DND-41 (cell line): ENCODE data around the gene BUD31.

Experiments used
- ATAC-seq: fragments of 200-7000 bp; cut with Tn5 transposase; 3 replicates; pipeline ENCODE4 v1.9.1; 2021; ENCODE audit warnings: low read depth; ENCODE audit not compliant: insufficient read depth
- DNase-seq: peaks from one replicate; pipeline ENCODE4 v3.0.0-alpha.2; 2020
- H2AFZ ChIP-seq: 2 replicates; pipeline ENCODE4 v1.6.0; 2012; ENCODE audit warnings: low read depth, low read length
- H3K27ac ChIP-seq: 2 replicates; pipeline ENCODE4 v1.5.1; 2012; ENCODE audit warnings: low read length, inconsistent platforms
- H3K27me3 ChIP-seq: fragments of 200-600 bp; sonication (generic); 2 replicates; pipeline ENCODE4 v1.6.0; 2012; ENCODE audit warnings: low read length, mild to moderate bottlenecking, inconsistent platforms; ENCODE audit not compliant: insufficient read depth, poor library complexity
- H3K36me3 ChIP-seq: 2 replicates; pipeline ENCODE4 v1.5.1; 2012; ENCODE audit warnings: low read length, inconsistent platforms; ENCODE audit not compliant: insufficient read depth
- H3K4me1 ChIP-seq: 2 replicates; pipeline ENCODE4 v1.5.1; 2012; ENCODE audit warnings: mild to moderate bottlenecking, low read length; ENCODE audit not compliant: insufficient read depth
- H3K4me2 ChIP-seq: 2 replicates; pipeline ENCODE4 v1.6.0; 2012; ENCODE audit warnings: mild to moderate bottlenecking, moderate library complexity, low read length, inconsistent platforms; ENCODE audit not compliant: insufficient read depth
- H3K4me3 ChIP-seq, 2 experiments: fragments of 200-600 bp in 1 of 2; shearing (Covaris generic) in 1 of 2; 2 replicates each; pipeline ENCODE4 v1.5.1; 2012 to 2016; ENCODE audit warnings: inconsistent platforms in 2 of 2, low read length in 2 of 2, mild to moderate bottlenecking in 2 of 2, low read depth in 1 of 2, moderate library complexity in 1 of 2
- H3K79me2 ChIP-seq: 2 replicates; pipeline ENCODE4 v1.6.0; 2012; ENCODE audit warnings: low read length, inconsistent platforms; ENCODE audit not compliant: insufficient read depth
- H3K9ac ChIP-seq: 2 replicates; pipeline ENCODE4 v1.6.0; 2012; ENCODE audit warnings: low read depth, mild to moderate bottlenecking, inconsistent platforms, low read length, moderate library complexity
- H3K9me3 ChIP-seq: 2 replicates; pipeline ENCODE4 v1.5.1; 2012; ENCODE audit warnings: low read length, moderate library complexity, mild to moderate bottlenecking, inconsistent platforms; ENCODE audit not compliant: insufficient read depth, severe bottlenecking
- H4K20me1 ChIP-seq: 2 replicates; pipeline ENCODE4 v1.6.0; 2012; ENCODE audit warnings: low read length; ENCODE audit not compliant: insufficient read depth
- EZH2 ChIP-seq: IDR thresholded peaks from 3 replicates; pipeline ENCODE4 v1.6.1; 2012; ENCODE audit warnings: borderline replicate concordance, low read depth, mild to moderate bottlenecking, moderate library complexity, low read length, inconsistent platforms; ENCODE audit not compliant: severe bottlenecking
- TF ChIP-seq, protein P1 (sequence below): IDR thresholded peaks from 2 replicates; pipeline ENCODE4 v1.5.1; 2012; ENCODE audit warnings: borderline replicate concordance, low read length, moderate library complexity, mild to moderate bottlenecking; ENCODE audit not compliant: poor library complexity, severe bottlenecking; ENCODE audit errors: extremely low read depth

The BUD31 gene

DNA sequence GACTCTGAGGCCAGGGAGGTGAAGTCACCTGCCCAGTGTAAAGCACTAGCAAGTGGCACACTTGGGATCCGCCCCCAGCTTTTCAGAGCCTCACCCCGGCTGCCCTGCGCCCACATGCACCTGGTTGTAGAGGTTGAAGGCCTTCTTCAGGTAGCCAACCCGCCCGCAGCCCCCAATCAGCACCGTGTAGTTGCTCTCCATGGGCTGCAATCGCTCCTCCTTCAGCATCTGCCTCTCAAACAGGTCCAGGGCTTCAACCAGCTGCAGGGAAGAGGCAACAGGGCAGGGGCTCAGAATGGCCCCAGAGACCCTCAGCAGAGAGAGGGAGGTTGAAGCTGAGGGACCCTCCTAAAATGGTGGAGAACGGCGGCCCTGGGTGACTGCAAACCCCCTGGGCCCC, 24.4 kb downstream of the BUD31 start:
- Histone ChIP-seq H3K27me3 (no peaks in the 10 kb centered on the region), H3K4me2 (no peak overlapping the region), H3K4me3 (no peak overlapping the region), H2AFZ (no peak overlapping the region), H3K36me3 (peaks cover 66% of the 10 kb centered on the region), H4K20me1 (peaks cover 8% of the 10 kb centered on the region; the same call in 1 of the 2 replicates), H3K9me3 (no peaks in the 10 kb centered on the region), H3K27ac (no peak overlapping the region), H3K9ac (no peak overlapping the region), H3K79me2 (peaks cover 23% of the 10 kb centered on the region), H3K4me1 (peaks cover 18% of the 10 kb centered on the region)
- no peak for DNase-seq
- TF ChIP-seq, protein P1, sequence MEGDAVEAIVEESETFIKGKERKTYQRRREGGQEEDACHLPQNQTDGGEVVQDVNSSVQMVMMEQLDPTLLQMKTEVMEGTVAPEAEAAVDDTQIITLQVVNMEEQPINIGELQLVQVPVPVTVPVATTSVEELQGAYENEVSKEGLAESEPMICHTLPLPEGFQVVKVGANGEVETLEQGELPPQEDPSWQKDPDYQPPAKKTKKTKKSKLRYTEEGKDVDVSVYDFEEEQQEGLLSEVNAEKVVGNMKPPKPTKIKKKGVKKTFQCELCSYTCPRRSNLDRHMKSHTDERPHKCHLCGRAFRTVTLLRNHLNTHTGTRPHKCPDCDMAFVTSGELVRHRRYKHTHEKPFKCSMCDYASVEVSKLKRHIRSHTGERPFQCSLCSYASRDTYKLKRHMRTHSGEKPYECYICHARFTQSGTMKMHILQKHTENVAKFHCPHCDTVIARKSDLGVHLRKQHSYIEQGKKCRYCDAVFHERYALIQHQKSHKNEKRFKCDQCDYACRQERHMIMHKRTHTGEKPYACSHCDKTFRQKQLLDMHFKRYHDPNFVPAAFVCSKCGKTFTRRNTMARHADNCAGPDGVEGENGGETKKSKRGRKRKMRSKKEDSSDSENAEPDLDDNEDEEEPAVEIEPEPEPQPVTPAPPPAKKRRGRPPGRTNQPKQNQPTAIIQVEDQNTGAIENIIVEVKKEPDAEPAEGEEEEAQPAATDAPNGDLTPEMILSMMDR = no peak
- TF ChIP-seq EZH2 = no peak
- ATAC-seq = no peak

DNA sequence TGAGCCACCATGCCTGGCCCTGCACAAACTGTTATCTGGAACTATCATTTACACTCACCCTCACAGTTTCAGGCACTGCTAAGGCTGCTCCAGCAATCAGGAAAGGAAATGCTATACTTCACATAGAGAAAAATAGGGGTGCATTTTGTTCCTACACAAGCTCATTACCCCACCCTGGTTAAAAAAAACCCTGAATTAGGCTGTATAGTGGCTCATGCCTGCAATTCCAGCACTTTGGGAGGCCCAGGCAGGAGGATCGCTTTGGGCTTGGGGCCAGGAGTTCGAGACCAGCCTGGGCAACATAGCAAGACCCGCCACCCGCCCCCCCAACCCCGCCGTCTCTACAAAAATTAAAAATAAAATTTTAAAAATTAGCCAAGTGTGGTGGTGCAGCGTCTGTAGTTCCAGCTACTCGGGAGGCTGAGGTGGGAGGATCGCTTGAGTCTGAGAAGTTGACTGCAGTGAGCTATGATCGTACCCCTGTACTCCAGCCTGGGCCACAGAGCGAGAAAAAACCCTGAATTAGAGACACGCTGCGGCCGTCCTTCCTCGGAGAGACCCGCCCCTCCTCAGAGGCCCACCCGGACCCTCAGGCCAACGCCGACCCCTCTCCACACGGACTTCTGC, 29.3 kb downstream of the BUD31 start:
- Histone ChIP-seq H4K20me1 (peaks cover 16% of the 10 kb centered on the region), H3K9ac (peak overlapping the region; percentile 94), H3K4me2 (peak overlapping the region; percentile 78), H2AFZ (peak overlapping the region; percentile 97), H3K4me1 (peaks cover 38% of the 10 kb centered on the region), H3K36me3 (peaks cover 45% of the 10 kb centered on the region), H3K9me3 (no peaks in the 10 kb centered on the region), H3K27ac (peak overlapping the region; percentile 79), H3K27me3 (no peaks in the 10 kb centered on the region), H3K79me2 (peaks cover 69% of the 10 kb centered on the region), H3K4me3 (peak overlapping the region; percentile 95 to 97)
- ATAC-seq = peak; percentile 22
- DNase-seq = no peak
- no peak for TF ChIP-seq EZH2
- TF ChIP-seq, protein P1 = no peak

DNA sequence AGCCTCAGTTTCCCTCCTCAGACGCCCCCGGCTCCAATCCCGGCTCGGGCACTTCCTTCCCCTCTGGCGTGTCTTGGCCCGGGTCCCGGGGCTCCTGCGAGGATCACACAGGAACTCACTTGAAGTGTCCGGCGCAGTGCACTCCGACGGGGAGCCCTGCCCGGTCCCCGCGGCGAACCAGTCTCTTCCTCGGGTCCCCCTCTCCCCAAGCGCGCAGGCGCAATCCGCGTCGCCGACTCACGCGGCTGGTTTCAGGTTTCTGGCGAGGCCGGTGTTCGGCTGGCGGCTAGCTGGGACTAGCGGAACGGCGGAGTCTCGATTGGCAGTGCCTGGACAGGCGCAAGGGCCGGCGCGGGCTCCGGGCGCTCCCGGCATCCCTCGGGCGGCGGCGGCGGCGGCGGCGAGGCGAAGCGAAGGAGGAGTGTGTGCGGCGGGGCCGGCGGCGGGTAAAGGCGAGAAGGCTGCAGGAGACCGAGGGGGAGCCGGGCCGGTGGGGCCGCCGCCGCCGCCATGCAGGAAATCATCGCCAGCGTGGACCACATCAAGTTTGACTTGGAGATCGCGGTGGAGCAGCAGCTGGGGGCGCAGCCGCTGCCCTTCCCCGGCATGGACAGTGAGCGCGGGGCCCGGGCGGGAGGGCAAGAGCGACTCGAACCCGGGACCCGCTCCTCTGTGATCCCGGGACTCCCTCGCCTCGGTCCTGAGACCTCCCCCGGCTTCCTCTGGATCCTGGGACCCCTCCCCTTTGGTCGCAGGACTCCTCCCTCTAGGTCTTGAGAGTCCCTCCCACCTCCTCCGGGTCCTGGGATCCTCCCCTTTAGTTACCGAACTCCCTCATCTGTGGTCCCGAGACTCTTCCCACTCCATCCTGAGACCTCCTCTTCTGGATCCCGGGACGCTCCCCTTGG, 30.1 kb downstream of the BUD31 start, which contains the start of the genes CPSF4 and PTCD1:
TSS of gene CPSF4 (plus strand) at position 371 of the 908 bp plus-strand sequence. CDS start at position 511, 140 bp downstream.
TSS of gene PTCD1 (minus strand) at position 226 of the 908 bp plus-strand sequence. CDS start 3,556 bp downstream, outside the sequence.
- H2AFZ ChIP-seq = peak within 1 kb of the TSS; percentile 97
- H3K27me3 ChIP-seq = no peaks in the 10 kb centered on the region
- TF ChIP-seq, protein P1 = no peak
- no peak for TF ChIP-seq EZH2
- H3K27ac ChIP-seq = peak within 1 kb of the TSS; percentile 80
- H3K9me3 ChIP-seq = no peaks in the 10 kb centered on the region
- H3K36me3 ChIP-seq = peaks cover 47% of the 10 kb centered on the region
- H3K4me1 ChIP-seq = peaks cover 38% of the 10 kb centered on the region
- ATAC-seq (peak; percentile 89), DNase-seq (peak; percentile 93)
- H4K20me1 ChIP-seq = peaks cover 16% of the 10 kb centered on the region
- peaks cover 75% of the 10 kb centered on the region for H3K79me2 ChIP-seq
- H3K4me3 ChIP-seq = peak within 1 kb of the TSS; percentile 95 to 97
- H3K4me2 ChIP-seq = peak within 1 kb of the TSS; percentile 78
- H3K9ac ChIP-seq = peak within 1 kb of the TSS; percentile 94
